ENCODE measurements around the gene ARG2. TPM values are rescaled to one million over a fixed set of nuclear protein-coding genes. Genes with fewer than 3 reads are reported as not detected.

Gene ARG2
- 5.3 and 5.7 TPM in 2 replicates for total RNA-seq

DNA sequence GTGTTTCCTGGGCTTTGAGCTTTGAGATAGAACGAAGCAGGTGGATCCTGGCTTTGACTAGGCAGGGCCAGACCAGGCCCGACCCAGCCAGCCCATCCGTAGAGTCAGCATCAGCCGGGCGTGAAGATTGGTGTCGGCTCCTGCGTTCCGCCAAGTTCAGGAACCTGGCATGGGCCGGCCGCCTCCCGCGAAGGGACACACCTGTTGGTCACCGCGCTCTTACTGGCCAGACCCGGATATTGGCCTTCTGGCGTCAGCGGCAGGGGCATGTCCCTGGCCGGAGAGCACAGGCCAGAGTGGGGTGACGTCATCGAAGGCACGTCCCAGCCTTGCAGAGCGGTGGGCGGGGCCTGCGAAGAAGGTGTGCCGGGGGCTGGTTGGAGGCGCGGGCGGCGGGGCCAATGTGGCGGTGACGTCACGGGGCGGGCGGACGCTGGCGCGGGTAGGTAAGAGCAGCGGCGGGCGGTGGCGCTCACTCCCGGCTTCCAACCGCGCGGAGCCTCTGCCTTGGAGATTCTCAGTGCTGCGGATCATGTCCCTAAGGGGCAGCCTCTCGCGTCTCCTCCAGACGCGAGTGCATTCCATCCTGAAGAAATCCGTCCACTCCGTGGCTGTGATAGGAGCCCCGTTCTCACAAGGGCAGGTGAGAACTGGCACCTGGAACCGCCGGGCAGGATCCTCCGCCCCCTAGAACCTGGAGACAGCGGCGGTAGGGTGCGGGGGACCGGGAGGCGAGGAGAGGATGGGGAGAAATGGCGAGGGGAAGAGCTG is at the start of gene ARG2:
TSS of gene ARG2 (plus strand) at position 475 of the 771 bp plus-strand sequence. CDS start at position 533, 58 bp downstream.

GRCh38 chr14:67599698-67600561 is 19.8 kb upstream of the ARG2 start, which contains the start of gene PIGH:
Gene PIGH (minus strand): TSS chr14:67600268. CDS start chr14:67600203, 65 bp downstream.

GRCh38 chr14:67674480-67675218 is 54.9 kb downstream of the ARG2 start, which contains the start of gene VTI1B:
Gene VTI1B (minus strand): TSS chr14:67674632. CDS start chr14:67674489, 143 bp downstream.

DNA sequence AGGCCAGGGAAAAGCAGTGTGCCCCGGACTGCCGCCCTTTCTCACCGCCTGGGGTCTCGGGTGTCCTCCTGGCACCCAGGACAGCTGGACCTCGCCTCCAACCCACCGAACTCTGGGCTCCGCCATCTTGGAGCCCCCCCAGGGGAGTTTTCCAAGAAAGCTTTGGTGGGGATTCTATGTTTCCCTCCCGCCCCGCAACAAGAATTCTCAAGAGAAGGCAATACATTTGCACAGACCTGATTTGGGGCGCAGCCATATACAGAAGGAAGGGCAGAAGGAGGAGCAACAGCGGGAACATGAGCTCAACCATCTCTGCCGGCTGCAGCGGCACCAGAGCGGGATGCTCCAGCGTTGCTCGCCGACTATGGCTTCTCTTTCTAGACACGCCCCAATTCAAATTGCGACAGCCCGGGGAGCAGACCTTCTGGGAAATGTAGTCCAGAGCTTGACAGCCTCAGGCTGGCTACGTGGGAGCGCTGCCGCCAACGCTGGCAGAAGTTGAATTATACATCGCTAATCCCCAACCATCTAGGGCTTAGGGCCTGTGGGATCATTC is 75.8 kb downstream of the ARG2 start, which contains the start of gene RDH11:
TSS of gene RDH11 (minus strand) at position 371 of the 556 bp plus-strand sequence. CDS start at position 310, 61 bp downstream.

Small RNAs within 50 kb of the gene (small RNA-seq; reads per million reads assigned to genes)
- gene AL132640.3: not detected
- gene RF00019: not detected
- gene RNA5SP386: not detected

Other genes with a start within 250 kb of the ARG2 start
- 1.9 and 2.6 TPM in 2 replicates for gene PLEK2, start 207.8 kb upstream of the ARG2 start, total RNA-seq
- gene TMEM229B, start 131.2 kb upstream of the ARG2 start, total RNA-seq: 1.6 and 1.8 TPM in 2 replicates
- gene PLEKHH1, start 86.6 kb upstream of the ARG2 start, total RNA-seq: 0.32 and 1.8 TPM in 2 replicates
- 14.8 TPM in 2 replicates for gene PIGH, start 19.7 kb upstream of the ARG2 start, total RNA-seq
- gene VTI1B, start 54.7 kb downstream of the ARG2 start, total RNA-seq: 49.2 and 52.5 TPM in 2 replicates
- gene RDH11, start 75.8 kb downstream of the ARG2 start, total RNA-seq: 91.7 and 103 TPM in 2 replicates
- gene RDH12, start 82.0 kb downstream of the ARG2 start, total RNA-seq: not detected in 2 replicates
- gene ZFYVE26, start 196.7 kb downstream of the ARG2 start, total RNA-seq: 31.8 and 41.5 TPM in 2 replicates
- 14.1 and 23.4 TPM in 2 replicates for gene RAD51B, start 199.9 kb downstream of the ARG2 start, total RNA-seq